Raji (cell line): ENCODE results near the gene AGBL4.

Experiments
- POLR2A ChIP-seq: IDR thresholded peaks from 2 replicates; pipeline ENCODE4 v1.6.1; 2011; ENCODE audit warnings: low read depth, low read length, control low read depth; ENCODE audit not compliant: insufficient read depth

The AGBL4 gene

GRCh38 chr1:49298304-49298703, 725.5 kb downstream of the AGBL4 start:
- no peak for TF ChIP-seq POLR2A

- TF ChIP-seq POLR2A = no peak
These were observed 726.0 kb downstream of the AGBL4 start for GRCh38 chr1:49297783-49298182.

DNA sequence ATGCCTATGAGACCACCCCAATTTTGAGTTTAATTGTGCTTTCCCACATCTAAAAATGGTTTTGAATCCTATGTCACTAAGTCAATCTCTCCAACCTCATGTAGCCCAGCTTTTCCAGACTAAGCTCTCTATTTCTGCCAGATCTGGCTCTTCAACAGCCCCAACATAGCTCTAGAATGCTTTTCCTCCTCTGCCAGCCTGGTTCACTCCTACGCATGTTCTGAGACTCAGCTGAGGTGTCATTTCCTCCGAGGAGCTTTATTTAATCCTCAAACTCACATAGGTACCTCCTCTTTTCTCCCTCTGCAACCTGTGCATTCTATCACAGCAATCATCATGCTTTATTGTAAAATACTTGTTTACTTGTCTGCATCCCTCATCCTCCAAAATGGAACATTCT, 729.2 kb downstream of the AGBL4 start:
- no peak for TF ChIP-seq POLR2A

DNA sequence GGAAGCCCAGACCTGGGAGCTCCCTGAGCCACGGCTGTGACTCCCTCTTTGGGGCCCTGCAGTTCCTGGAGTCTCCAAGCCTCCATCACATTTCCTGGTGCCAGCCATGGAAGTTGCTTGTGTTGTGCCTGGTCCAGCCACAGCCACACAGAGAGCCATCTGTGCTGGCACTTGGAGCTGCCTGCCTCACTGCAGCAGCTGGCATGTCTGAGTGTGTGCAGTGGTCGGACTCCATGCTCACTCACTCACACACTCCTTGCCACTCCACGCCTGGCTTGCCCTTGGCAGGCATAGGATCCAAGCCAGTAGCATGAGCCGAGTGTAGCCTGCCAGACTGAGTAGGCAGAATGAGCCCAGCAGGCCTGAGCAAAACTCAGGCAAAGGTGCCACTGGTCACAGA, 730.7 kb downstream of the AGBL4 start:
- TF ChIP-seq POLR2A = no peak

DNA sequence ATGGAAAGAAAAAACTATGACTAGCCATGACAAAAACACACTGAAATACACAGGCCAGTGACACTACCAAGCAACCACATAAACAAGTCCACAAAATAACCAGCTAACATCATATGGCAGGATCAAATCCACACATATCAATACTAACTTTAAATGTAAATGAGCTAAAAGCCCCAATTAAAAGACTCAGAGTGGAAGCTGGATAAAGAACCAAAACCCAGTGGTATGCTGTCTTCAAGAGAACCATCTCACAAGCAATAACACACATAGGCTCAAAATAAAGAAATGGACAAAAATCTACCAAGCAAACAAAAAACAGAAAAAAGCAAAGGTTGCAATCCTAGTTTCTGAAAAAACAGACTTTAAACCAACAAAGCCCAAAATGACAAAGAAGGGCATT, 770.8 kb downstream of the AGBL4 start:
- no peak for TF ChIP-seq POLR2A

- no peak for TF ChIP-seq POLR2A
These were observed 772.6 kb downstream of the AGBL4 start for GRCh38 chr1:49251019-49251784.

- TF ChIP-seq POLR2A = no peak
These were observed 783.0 kb downstream of the AGBL4 start for GRCh38 chr1:49240709-49241221.

DNA sequence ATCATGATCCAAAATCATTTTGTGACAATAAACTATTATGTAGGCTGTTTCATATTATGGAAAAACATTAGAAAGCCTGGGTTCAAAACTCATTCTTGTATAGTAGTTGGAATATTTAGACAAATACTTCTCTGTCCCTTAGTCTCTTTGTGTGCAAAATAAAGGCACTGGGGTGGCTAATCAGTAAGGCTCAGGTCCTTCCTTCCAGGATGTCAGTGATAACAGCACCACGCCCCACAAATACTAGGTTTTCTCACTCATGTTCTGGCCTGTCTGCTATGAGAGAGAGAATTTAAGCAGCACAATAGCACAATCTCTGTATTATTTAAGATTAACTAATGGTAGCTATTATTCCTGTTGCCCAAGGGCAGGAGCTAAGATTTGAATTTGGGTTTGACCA, 788.8 kb downstream of the AGBL4 start:
- no peak for TF ChIP-seq POLR2A

DNA sequence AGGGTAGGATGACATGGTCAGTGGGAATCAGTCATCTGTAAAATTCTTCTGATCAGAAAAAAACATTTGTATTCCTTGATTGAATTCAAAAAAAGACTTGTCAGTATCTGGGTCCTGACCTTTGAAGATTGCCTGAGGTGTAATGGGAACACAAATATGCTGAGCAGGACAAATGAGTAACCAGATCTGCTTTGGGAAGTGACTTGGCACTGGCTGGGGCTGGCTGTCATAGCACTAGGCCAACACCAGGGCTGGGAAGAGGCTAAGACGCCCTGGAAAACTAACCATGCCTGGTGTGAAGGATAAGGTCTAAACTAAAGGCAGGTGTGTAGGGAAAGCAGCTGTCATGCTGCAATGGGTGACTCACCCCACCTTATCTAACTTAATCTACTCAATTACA, 794.2 kb downstream of the AGBL4 start:
- TF ChIP-seq POLR2A = no peak

- TF ChIP-seq POLR2A = no peak
These were observed 797.0 kb downstream of the AGBL4 start for GRCh38 chr1:49226758-49227157.

DNA sequence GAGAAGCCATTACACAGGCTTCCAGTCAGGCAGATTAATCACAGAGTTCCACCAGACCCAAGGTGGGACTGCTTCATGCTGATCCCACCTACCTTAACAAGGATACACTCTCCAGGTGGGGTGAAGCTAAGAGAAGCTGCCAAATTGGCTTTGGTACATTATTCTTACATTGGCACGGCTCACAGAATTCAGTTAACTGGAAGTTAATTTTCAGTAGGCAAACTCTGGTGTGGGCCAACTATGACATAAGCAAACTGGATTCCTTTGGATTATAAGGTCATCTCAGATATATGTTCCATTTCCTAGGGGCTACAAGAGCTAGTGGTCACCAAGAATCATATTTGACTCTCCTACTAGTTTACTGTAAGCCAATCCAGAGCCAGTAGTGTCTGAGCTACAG, 798.3 kb downstream of the AGBL4 start:
- TF ChIP-seq POLR2A = no peak

DNA sequence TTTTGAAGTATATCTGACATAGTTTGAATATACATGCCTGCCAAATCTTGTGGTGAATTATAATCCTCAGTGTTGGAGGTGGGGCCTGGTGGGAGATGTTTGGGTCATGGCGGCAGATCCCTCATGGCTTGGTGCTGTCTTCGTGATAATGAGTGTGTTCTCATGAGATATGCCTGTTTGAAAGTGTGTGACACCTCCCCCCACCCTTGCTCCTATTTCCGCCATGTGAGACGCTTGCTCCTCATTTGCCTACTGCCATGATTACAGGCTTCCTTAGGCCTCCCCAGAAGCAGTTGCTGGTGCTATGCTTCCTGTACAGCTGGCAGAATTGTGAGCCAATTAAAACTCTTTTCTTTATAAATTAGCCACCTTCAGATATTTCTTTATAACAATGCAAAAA, 810.5 kb downstream of the AGBL4 start:
- no peak for TF ChIP-seq POLR2A

DNA sequence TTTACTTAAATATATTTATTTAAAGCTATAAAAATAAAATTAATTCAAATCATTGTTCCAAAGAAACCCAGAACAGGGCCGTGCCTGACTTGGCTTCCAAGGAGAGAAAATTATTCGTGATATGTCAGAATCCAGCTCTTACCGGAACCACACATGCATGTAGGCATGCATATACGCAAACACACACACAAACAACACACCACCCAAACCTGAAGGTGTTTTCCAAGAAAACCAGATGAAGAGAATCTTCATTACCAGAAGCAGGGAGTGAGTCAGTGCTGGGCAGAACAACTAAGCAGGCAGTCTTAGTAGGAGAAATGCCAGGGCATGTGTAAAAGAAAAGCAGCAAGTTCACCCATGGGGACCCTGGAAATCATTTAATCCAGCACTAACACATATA, 815.0 kb downstream of the AGBL4 start:
- TF ChIP-seq POLR2A = no peak

DNA sequence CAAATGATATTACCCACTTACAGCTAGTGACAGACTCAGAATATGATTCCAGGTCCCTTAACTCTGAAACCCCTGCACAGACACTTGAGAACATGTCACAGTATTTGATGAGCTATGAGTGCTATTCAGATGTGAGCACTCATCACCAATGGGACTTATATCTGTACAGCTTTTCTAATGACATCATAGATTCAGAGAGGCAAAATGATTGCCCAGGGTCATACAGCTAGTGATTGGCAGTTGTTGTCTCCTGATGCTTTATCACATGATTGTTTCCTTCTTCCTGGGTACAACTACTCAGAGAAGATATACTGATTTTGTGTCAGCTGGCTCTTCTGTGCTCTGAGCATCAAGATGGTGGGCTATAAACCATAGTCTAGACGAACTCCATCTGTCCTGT, 819.0 kb downstream of the AGBL4 start:
- no peak for TF ChIP-seq POLR2A

- no peak for TF ChIP-seq POLR2A
These were observed 823.0 kb downstream of the AGBL4 start for GRCh38 chr1:49200738-49201137.

GRCh38 chr1:49199564-49199963, 824.2 kb downstream of the AGBL4 start:
- no peak for TF ChIP-seq POLR2A

DNA sequence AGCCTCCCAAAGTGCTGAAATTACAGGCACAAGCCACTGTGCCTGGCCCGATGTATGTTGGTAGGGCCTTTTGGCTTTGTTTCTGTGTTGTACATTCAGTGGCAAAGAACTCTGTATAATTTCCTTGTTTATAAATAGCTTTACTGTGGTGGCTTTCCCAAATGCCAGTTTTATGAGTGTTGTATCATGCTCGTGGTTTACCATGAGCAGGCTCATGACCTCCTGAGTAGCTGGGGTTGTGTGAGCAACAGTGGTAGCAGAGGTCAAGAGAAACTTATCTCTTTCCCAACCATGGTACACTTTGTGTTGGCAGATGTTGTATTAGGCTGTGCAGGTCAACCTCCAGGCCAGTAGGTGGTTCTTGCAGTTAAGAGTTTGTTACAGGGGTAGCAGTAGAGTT, 826.7 kb downstream of the AGBL4 start:
- TF ChIP-seq POLR2A = no peak

- TF ChIP-seq POLR2A = no peak
These were observed 833.6 kb downstream of the AGBL4 start for GRCh38 chr1:49190138-49190537.

- TF ChIP-seq POLR2A = no peak
These were observed 836.7 kb downstream of the AGBL4 start for GRCh38 chr1:49187056-49187455.
